Effector CD4-positive, alpha-beta T cell (primary cell): ENCODE results near the gene NDST3.
"Not testable (repeated sequence)": the region's sequence is repeated elsewhere in the genome, so short reads cannot be mapped to it uniquely, and the experiment has no call there.

ENCODE experiments used
- DNase-seq: peaks from one replicate; pipeline ENCODE4 v3.0.0-alpha.2; 2020

NDST3 gene

GRCh38 chr4:118278473-118279274, 244.4 kb downstream of the NDST3 start:
- DNase-seq = peak; percentile 97

DNA sequence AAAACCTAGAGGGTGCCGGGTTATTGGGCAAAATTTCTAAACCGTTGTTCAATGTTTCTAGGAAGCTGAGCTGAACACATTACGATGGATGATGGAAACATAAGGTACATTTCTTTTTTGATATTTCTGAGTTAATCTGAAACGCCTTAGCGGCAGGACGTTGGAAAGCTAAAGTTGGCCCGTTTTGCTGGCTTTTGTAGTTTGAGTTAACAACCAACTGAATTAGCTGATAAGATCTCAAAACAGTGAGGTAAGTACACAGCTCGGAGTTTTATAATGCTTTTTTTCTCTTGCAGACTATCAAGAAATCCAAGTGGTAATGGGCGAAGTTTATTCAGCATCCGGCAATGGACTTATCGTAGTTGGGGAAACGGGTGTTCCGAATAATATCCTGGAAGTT, 245.0 kb downstream of the NDST3 start:
- no peak for DNase-seq

DNA sequence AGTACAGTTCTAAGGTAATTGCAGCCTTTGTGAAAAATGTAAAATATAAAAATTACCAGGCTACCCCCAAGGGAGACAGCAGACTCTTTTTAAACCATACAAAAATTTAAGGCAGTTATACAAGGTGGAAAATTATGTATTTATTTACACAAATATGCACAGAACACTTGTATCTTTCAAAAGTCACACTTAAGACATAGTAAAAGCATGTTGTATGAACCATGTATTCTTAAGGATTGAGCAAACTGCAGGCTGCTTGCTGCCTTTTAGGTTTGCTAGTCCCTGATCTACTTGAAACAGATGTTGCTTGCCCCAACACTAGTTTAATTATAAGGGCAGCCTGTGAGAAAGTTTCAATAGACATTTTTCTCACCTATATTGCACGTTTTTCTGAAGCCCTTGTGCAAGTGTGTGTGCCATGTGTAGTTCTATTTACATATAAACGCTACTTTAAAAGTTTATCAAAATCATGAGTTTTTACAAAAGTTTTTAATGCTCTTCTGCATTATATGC, 245.7 kb downstream of the NDST3 start:
- DNase-seq = no peak

GRCh38 chr4:118280501-118281218, 246.4 kb downstream of the NDST3 start:
- peak; percentile 27 for DNase-seq

DNA sequence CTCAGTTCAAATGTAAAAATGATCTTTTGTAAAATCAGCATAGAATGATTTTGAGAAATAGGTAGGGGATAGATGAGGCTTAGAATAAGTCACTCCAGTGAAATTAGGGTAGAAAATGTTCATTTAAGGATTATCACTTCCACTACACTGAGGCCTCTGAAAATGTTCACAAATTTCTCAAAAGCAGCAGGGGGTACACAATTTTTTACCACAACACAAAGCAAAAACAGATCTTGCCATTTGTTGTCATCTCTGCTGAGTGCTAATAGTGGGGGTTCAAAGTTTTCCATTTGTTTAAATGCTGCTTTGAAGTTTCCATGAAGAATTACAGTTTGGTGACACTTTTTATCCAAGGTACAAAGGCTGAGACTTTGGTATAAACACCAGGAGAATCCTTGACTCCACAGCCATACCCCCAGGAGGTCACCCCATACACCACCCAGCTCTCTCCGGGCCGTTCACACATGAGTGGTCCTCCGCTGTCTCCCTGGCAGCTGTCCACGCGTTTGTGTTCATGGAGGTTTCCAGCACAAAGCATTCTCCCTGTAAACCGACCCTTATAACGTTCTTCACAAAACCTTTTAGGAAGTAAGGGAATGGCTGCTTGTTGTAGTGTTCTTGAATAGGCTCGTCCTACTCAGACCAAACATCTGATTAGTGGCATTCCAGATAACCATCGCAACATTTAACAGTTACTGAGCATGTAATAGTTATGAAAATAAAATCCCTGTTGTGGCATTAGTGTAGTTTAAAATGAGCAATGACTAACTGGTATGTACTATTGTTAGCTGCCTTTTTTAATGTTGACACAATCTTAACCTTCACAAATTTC, 247.5 kb downstream of the NDST3 start:
- DNase-seq = no peak

GRCh38 chr4:118282692-118283091, 248.4 kb downstream of the NDST3 start:
- DNase-seq = no peak

DNA sequence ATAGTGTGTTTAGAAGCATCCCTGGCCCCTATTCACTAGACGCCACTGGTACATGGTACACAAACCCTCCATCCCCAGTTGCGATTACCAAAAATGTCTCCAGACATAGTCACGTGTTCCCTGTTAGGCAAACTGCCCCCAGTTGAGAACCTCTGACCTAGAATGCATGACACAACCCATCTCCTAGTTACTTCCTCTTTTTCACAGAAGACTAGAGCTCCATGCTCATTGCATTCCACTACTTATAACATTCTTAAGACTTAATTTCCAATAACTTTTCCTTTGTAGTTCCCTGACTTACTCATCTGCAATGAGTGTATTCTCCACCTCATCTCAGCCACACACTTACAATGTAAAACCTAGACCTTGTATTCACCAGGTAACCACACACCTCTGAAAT, 249.9 kb downstream of the NDST3 start:
- DNase-seq = no peak

DNA sequence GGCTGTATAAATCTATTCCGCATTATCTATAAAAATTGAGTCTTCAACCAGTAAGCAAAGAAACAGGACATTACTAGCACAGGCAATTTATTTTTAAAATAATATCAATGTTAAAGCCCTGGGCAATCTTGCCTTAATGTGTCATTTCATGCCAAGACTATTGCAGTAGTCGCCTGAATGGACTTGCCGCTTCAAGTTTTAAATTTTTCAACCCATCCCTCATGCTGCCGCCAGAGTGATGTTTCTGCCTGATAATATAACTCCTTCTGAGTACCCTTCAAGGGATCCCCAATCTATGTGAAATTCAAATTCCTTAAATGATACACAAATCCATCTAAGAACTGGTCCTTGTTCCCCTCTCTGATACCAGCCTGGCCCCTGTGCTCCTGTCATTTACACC, 251.6 kb downstream of the NDST3 start:
- no peak for DNase-seq

DNA sequence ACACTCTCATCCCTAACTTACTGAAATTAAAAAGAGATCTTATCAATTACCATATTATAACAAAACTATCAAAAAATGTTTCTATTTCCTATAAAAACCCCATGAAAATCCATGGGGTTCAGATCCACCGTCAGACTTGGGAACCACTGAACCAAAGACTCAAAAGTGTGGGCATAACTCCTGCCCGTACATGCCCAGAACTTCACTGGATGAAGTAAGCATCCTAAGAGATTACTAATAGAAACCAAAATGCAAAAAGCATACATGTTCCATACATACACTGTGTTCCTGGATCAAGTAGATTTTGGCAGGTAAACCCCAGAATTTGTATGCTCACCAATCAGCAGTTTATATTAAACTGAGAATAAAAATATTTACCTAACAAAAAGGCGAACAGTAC, 252.4 kb downstream of the NDST3 start:
- no peak for DNase-seq

GRCh38 chr4:118287711-118288451, 253.6 kb downstream of the NDST3 start:
- DNase-seq = no peak

GRCh38 chr4:118289794-118290193, 255.5 kb downstream of the NDST3 start:
- DNase-seq = no peak

DNA sequence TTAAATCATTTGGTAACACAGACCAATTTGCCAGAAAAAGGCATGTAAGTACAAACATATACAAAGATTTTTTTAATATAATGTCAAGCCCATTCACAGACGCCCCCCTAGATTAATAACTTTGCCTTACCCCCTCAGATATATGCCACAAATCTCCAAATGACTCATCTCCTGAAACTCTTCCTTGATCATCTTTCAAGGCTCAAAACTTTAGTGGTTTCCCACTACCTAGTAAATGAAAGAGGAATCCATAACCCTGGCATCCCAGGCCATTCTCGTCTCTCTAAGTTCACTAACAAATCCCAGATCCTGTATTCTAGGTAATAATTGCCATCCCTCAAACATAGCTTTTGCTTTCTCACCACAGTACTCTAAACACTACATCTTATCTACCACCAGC, 256.7 kb downstream of the NDST3 start:
- DNase-seq = no peak

- no peak for DNase-seq
Measured at GRCh38 chr4:118296729-118297128, 262.4 kb downstream of the NDST3 start.

GRCh38 chr4:118299619-118300018, 265.3 kb downstream of the NDST3 start:
- not testable (repeated sequence) for DNase-seq

DNA sequence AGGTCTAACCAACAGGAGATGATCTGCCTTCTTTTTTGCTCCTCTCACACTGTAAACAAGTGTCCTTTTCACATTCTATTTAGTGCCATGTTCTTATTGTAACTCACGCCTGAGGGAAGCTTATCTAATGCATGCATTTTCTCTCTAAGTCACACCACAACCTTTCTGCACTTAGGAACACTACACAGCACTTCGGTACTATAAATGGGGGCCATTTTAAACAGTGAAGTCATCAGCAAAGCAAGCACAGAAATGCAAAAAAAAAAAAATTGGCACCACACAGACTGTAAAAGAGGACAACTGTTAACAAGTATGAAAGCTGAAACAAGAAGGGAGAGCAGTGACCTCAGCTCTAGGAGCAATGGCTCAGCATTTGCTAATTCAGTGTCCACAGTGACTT, 273.4 kb downstream of the NDST3 start:
- no peak for DNase-seq
